Transverse colon (tissue), 4 donors: Measurements from ENCODE around the gene SCN5A.

ENCODE experiments used
- CTCF ChIP-seq, 5 experiments: fragments of 200-600 bp in 3 of 5; fragments of 450-650 bp in 2 of 5; sonication (generic) in 3 of 5; IDR thresholded peaks; 1 replicate in 2 of 5; 2 replicates in 3 of 5; pipeline ENCODE4 v1.5.1; 2016 to 2017; ENCODE audit warnings: antibody characterized with exemption in 5 of 5, inconsistent platforms in 3 of 5, mild to moderate bottlenecking in 2 of 5, moderate library complexity in 1 of 5
- POLR2AphosphoS5 ChIP-seq, 3 donors: sonication (generic); formaldehyde crosslinking; IDR thresholded peaks; one replicate each; pipeline ENCODE4 v1.6.1; 2016; ENCODE audit warnings: antibody characterized with exemption in 3 of 3

GRCh38 chr3:38614651-38615352 is 34.7 kb downstream of the SCN5A start:
- TF ChIP-seq POLR2AphosphoS5 (IDR thresholded peaks at IDR 0.05) (no peak), CTCF (IDR thresholded peaks at IDR 0.05) (no peak)
